ENCODE data around the gene GAL3ST1.

DNA sequence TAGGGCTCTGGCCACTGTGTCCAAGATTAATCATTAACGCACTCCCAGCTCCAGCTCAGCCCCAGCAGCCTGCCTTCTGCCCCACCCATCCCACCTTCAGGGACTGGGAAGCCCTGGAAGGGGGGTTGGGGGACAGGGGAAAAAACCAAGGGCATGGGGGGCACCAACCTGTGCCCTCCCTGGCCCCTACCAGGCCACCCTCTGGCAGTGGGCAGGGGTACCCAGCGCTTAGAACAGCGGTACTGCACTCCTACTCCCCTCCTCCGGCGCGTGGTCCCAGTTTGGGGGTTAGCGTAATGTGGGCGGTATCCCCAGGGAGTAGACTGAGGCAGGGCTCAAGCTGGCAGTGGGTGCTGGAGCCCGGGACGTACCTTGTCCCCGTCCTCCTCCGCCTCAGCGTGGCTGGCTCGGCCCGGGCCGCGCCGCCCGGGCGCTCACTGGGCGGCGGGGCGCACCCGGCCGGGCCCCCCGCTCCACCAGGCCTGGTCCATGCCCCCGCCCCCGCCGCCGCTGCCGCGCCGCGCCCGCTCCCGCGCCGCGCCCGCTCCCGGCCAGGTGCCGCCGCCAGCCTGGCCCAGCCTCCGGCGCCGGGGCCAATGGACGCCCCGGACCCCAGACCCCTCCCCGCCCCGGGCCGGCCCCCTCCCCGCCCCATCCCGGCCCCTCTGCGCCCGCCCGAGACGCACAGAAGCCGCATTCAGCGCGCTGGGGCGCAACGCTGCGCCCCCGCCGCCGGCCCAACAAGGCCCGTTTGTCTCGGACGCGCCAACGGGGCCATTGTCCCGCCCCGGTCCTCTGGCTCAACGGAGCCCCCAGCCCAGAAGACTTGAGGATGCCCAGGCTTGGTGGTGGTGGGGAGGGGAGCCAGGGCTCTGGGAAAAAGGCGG lies at the start of gene GAL3ST1:
- TF ChIP-seq EP300 (conservative IDR thresholded peaks at IDR 0.05; ENCODE audit: poor library complexity, severe bottlenecking), result no peak
- no peak for TF ChIP-seq EZH2 (IDR thresholded peaks at IDR 0.05; ENCODE audit: borderline replicate concordance, insufficient read depth, low read length, poor library complexity, severe bottlenecking)

Measured in neural cell (in vitro differentiated cells).